ENCODE data around the gene RARB. TPM values are rescaled to one million over a fixed set of nuclear protein-coding genes. Genes with fewer than 3 reads are reported as not detected.
A peak's percentile ranks its signal among the peaks of the same experiment; 100 is the strongest.

The RARB gene
- total and polyA plus RNA-seq, 2 of the 13 experiments (the other 11 are each of a cell fraction or from before 2014, with no cell fraction given), result 0.16 TPM; not detected in 1

DNA sequence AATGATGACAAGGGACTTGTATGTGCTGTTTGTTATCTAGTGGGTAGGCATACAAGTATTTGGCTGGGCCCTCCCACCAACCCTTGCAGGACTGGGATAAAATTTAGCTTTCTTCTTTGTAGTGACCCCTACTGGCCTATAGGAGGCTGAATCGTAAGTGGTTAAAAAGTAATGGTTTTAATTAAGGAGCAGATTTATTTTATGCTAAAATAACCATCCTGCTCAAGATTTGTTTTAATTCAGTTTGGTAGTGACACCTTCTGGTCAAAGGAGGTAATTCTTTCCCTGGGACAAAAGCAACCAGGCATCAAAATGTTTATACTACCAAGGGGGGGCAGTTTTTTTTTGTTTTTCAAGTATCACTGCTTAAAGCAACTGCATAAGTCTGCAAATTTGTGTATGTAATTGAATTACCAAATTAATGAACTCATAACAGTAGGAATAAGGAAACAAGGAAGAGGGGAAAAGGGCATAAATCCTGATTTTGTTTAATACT lies 166.0 kb downstream of the RARB start (continued):
- TF ChIP-seq, protein P1, sequence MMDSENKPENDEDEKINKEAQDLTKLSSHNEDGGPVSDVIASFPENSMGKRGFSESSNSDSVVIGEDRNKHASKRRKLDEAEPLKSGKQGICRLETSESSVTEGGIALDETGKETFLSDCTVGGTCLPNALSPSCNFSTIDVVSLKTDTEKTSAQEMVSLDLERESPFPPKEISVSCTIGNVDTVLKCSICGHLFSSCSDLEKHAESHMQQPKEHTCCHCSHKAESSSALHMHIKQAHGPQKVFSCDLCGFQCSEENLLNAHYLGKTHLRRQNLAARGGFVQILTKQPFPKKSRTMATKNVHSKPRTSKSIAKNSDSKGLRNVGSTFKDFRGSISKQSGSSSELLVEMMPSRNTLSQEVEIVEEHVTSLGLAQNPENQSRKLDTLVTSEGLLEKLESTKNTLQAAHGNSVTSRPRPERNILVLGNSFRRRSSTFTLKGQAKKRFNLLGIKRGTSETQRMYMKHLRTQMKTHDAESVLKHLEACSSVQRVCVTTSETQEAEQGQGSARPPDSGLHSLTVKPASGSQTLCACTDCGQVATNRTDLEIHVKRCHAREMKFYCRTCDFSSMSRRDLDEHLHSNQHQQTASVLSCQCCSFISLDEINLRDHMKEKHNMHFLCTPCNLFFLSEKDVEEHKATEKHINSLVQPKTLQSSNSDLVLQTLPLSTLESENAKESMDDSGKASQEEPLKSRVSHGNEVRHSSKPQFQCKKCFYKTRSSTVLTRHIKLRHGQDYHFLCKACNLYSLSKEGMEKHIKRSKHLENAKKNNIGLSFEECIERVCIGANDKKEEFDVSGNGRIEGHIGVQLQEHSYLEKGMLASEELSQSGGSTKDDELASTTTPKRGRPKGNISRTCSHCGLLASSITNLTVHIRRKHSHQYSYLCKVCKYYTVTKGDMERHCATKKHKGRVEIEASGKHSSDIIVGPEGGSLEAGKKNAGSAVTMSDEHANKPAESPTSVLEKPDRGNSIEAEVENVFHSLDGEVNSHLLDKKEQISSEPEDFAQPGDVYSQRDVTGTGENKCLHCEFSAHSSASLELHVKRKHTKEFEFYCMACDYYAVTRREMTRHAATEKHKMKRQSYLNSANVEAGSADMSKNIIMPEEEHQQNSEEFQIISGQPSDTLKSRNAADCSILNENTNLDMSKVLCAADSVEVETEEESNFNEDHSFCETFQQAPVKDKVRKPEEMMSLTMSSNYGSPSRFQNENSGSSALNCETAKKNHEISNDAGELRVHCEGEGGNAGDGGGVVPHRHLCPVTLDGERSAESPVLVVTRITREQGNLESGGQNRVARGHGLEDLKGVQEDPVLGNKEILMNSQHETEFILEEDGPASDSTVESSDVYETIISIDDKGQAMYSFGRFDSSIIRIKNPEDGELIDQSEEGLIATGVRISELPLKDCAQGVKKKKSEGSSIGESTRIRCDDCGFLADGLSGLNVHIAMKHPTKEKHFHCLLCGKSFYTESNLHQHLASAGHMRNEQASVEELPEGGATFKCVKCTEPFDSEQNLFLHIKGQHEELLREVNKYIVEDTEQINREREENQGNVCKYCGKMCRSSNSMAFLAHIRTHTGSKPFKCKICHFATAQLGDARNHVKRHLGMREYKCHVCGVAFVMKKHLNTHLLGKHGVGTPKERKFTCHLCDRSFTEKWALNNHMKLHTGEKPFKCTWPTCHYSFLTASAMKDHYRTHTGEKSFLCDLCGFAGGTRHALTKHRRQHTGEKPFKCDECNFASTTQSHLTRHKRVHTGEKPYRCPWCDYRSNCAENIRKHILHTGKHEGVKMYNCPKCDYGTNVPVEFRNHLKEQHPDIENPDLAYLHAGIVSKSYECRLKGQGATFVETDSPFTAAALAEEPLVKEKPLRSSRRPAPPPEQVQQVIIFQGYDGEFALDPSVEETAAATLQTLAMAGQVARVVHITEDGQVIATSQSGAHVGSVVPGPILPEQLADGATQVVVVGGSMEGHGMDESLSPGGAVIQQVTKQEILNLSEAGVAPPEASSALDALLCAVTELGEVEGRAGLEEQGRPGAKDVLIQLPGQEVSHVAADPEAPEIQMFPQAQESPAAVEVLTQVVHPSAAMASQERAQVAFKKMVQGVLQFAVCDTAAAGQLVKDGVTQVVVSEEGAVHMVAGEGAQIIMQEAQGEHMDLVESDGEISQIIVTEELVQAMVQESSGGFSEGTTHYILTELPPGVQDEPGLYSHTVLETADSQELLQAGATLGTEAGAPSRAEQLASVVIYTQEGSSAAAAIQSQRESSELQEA (CRISPR knock-in tag; IDR thresholded peaks at IDR 0.05; ENCODE audit: not compliant biosample characterization), result no peak
- TF ChIP-seq ZNF747 (CRISPR knock-in tag; IDR thresholded peaks at IDR 0.05; ENCODE audit: borderline replicate concordance), result no peak
- peak; percentile 57 for TF ChIP-seq STAG1 (CRISPR knock-in tag; IDR thresholded peaks at IDR 0.05)
- TF ChIP-seq, protein P2, sequence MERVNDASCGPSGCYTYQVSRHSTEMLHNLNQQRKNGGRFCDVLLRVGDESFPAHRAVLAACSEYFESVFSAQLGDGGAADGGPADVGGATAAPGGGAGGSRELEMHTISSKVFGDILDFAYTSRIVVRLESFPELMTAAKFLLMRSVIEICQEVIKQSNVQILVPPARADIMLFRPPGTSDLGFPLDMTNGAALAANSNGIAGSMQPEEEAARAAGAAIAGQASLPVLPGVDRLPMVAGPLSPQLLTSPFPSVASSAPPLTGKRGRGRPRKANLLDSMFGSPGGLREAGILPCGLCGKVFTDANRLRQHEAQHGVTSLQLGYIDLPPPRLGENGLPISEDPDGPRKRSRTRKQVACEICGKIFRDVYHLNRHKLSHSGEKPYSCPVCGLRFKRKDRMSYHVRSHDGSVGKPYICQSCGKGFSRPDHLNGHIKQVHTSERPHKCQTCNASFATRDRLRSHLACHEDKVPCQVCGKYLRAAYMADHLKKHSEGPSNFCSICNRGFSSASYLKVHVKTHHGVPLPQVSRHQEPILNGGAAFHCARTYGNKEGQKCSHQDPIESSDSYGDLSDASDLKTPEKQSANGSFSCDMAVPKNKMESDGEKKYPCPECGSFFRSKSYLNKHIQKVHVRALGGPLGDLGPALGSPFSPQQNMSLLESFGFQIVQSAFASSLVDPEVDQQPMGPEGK (CRISPR knock-in tag; IDR thresholded peaks at IDR 0.05), result 0 out of 2 replicates have a peak, but pooled peaks have one; percentile 18
- TF ChIP-seq ZNF496 (CRISPR knock-in tag; IDR thresholded peaks at IDR 0.05; ENCODE audit: insufficient replicate concordance), result no peak
- no peak for TF ChIP-seq TOE1 (CRISPR knock-in tag; IDR thresholded peaks at IDR 0.05)
- TF ChIP-seq, protein P3, sequence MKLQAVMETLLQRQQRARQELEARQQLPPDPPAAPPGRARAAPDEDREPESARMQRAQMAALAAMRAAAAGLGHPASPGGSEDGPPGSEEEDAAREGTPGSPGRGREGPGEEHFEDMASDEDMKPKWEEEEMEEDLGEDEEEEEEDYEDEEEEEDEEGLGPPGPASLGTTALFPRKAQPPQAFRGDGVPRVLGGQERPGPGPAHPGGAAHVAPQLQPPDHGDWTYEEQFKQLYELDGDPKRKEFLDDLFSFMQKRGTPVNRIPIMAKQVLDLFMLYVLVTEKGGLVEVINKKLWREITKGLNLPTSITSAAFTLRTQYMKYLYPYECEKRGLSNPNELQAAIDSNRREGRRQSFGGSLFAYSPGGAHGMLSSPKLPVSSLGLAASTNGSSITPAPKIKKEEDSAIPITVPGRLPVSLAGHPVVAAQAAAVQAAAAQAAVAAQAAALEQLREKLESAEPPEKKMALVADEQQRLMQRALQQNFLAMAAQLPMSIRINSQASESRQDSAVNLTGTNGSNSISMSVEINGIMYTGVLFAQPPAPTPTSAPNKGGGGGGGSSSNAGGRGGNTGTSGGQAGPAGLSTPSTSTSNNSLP (IDR thresholded peaks at IDR 0.05; ENCODE audit: low read depth, low read length), result 0 out of 2 replicates have a peak, but pooled peaks have one; percentile 18

Data from HepG2 (cell line).